HG03354 (cell line): ENCODE data around the gene SKA3.

ENCODE experiments used
- ATAC-seq: cut with Tn5 transposase; IDR thresholded peaks from one replicate; pipeline ENCODE4 v1.9.1; 2021; ENCODE audit warnings: mild to moderate bottlenecking; ENCODE audit not compliant: unreplicated experiment, poor library complexity, severe bottlenecking

SKA3 gene

GRCh38 chr13:21119526-21119925 is 56.8 kb downstream of the SKA3 start:
- ATAC-seq = no peak

- no peak for ATAC-seq
Observed at GRCh38 chr13:21118180-21118579, 58.2 kb downstream of the SKA3 start.

DNA sequence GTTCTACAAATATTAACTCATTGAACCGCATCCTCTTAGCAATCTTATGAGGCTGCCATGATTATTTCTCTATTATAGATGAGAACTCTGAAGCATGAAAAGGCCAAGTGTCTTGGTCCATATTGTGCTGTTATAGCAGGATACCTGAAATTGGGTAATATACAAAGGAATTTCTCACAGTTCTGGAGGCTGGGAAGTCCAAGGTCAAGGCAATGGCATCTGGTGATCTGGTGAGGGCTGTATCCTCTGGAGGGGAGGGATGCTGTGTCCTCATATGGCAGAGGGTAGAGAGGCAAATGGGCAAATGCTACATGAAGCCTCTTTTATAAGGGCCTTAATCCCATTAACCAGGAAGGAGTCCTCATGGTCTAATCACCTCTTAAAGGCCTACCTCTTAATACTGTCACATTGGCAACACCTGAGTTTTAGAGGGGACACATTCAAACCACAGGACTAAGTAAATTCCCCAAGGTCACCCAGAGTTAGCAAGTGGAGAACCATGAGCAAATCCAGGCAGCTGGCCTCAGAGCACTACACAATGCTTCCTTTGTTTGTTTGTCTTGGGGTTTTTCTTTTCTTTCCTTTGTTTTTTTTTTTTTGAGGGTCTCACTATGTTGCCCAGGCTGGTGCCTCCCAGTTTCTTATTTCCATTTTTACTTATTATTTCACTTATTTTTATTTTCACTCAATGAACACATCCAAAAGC is 59.1 kb downstream of the SKA3 start:
- ATAC-seq = no peak

GRCh38 chr13:21116141-21116540 is 60.2 kb downstream of the SKA3 start:
- no peak for ATAC-seq

DNA sequence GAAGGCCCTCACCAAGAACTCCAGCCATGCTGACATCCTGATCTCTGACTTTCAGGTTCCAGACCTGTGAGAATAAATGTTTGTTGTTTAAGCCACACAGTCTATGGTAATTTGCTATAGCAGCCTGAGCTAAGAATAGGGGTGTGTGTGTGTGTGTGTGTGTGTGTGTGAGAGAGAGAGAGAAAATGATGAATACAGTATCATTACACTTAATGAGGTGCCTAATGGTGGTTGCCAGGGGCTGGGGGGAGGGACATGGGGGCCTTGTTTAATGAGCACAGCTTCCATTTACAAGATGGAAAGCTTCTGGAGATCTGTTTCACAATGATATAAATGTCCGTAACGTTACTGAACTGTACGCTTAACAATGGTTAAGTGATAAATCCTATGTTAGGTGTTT is 61.1 kb downstream of the SKA3 start:
- no peak for ATAC-seq

DNA sequence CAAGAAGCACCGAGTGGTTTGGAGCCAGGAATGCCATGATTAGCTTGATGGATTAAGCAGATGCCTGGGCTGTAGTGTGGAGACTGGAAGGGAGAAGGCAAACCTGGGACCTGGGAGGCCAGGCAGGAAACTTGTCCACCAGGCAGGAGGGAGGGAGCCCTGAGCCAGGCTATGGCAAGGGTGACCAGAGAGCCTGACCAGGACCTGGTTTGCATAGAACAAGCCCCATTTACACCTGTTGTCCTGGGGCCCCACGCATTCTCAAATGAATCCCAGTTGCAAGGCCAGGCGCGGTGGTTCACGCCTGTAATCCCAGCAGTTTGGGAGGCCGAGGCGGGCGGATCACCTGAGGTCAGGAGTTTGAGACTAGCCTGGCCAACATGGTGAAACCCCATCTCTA is 64.8 kb downstream of the SKA3 start:
- ATAC-seq = no peak

GRCh38 chr13:21109168-21109567 is 67.2 kb downstream of the SKA3 start:
- no peak for ATAC-seq

DNA sequence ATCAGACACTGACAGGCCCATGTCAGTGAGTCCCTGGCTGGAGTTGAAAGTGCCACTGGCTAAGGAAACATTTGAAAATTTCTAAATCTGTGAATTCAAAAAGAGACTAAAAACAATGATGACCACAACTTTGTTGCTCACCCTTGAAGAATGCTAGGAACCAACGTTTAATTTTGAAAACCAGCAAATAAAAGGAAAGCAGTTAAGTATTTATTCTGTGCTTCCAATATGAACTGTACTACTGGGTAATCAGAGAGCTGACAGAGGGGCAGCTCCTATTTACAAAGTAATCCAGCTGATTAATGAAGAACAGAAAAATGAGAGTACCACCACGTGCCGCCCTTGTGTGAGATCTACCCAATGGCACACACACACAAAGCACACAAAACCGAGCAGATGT is 70.3 kb downstream of the SKA3 start:
- ATAC-seq = no peak

- ATAC-seq = no peak
Observed at GRCh38 chr13:21104199-21105019, 71.9 kb downstream of the SKA3 start.
